HG03175 (cell line): Measurements from ENCODE around the gene DAAM1.

Experiments
- ATAC-seq: cut with Tn5 transposase; IDR thresholded peaks from one replicate; pipeline ENCODE4 v1.9.1; 2021; ENCODE audit warnings: mild to moderate bottlenecking, moderate library complexity; ENCODE audit not compliant: unreplicated experiment

DAAM1 gene

DNA sequence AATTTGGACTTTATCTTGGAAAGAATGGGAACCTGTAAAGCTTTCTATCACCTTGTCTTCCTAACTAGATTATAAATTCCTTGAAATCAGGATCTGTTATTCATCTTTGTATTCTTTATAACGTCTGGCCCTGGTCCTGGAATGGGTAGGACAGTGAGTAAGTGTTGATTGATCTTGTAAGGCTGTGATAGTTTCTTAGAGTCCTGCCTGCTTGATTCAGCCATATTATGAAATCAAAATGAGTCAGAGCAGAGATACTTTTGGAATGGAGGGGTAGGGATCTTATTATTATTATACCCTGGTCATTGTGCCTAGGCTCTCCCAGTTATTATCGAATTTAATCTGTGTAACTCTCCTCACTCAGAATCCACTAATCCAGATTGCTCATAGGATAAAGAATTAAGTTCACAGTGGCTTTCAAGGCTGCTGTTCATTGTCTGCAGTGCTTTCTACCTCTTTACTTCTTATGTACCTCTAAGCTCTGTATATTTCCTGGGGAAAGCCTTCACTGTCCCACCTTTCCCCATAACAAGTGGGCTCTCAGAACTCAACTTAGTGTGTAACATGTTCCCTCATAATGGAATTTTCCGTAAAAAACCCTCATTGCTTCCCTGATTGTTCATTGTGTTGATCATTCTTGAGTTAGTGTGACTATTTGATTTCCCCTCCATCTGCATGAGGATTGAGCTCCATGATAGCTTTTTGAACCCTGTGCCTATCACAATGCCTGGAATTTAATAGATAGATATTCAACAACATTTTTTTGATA lies 93.3 kb downstream of the DAAM1 start:
- no peak for ATAC-seq

DNA sequence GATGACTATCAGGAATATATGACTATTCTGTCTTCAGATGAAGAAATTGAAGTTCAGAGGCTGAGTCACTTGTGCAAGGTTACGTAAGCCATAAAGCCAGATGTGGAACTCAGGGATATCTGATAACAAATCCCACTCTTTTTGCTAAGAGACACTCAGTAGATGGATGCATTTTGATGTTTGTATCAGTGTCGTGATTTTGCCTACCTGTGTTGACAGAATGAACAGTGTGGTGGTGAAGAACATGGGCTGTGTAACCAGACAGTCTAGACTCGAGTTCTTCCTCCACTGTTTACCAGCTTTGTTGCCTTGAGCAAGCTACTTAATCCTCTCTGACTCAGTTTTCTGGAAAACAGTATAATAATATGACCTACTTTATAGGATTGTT lies 93.9 kb downstream of the DAAM1 start:
- ATAC-seq = no peak

DNA sequence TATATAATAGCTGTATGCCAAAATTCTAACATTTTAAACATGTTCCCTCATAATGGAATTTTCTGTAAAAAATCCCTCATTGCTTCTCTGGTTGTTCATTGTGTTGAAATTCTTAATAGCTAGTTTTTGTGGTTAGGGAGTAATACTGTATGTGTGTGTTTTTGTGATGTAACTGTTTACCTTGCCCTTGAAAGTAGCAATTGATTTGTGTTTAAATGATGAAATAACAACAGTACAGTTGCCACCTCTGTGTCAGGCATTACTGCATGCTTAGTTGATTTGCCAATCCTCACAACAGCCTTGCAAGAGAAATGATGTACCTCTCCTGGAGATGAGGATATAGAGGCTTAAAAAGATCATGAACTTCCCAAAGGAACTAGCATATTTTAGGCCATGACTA lies 94.9 kb downstream of the DAAM1 start:
- no peak for ATAC-seq

DNA sequence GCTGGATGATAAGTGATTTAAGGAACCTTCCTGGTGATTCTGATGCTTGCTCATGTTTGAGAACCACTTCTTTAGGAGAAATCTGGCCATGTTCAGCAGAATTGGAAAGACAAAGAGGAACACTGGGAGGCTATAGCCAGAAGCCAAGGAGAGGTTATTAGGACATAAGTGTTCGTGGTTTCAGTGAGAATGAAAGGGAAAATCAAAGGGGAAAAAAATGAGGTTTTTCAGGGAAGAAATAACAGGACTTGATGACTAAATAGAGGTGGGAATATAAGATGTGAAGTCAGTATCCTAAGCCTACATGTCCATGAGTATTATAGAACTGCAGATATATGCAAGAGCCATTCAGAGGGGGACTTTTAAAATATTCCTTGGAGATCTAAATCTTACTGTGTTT lies 95.6 kb downstream of the DAAM1 start:
- no peak for ATAC-seq

DNA sequence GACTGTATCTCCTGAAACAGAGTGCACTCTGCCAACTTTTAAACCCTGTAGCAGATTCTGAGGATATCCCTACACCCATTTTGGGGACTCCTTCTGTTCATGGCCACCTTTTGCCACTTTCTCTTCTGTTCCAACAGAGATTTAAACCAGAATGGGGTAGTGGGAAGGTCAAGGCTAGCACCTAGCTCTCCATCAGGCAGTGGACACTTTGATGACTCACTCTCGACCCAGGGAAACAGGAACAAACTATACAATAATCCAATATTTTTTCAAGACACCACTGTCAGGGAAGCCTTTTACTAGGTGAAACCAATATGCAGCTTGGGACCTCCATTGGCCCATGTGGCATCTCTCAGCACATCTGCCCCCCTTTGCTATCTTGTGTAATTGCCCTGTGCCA lies 103.6 kb downstream of the DAAM1 start:
- no peak for ATAC-seq

DNA sequence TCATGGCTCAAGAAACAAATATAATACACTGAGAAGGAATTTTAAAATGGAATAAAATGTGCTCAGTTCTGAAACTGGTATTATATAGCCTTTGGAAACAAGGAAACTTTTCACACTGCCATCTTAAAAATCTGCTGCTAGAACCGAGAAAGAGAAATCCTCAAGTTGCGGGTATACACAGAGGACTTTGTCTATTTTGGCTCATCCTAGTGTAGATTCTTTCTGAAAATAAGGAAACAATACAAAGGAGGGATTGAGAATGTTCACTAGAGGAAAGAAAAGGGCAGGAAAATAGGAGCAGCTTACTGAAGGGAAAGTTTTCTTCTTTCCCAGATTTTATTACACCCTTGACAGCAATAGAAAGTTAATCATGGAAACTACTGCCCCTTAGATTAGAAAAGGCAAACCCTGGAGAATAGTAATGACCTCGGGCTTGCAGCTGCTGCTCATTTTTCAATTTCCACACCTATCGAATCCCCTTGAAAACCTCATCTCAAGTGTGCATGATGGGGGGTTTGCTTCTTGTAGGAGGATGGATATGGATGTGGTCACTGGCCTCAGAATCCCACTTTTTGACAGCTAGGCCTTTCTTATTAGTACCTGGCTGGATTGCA lies 104.6 kb downstream of the DAAM1 start:
- ATAC-seq = no peak

DNA sequence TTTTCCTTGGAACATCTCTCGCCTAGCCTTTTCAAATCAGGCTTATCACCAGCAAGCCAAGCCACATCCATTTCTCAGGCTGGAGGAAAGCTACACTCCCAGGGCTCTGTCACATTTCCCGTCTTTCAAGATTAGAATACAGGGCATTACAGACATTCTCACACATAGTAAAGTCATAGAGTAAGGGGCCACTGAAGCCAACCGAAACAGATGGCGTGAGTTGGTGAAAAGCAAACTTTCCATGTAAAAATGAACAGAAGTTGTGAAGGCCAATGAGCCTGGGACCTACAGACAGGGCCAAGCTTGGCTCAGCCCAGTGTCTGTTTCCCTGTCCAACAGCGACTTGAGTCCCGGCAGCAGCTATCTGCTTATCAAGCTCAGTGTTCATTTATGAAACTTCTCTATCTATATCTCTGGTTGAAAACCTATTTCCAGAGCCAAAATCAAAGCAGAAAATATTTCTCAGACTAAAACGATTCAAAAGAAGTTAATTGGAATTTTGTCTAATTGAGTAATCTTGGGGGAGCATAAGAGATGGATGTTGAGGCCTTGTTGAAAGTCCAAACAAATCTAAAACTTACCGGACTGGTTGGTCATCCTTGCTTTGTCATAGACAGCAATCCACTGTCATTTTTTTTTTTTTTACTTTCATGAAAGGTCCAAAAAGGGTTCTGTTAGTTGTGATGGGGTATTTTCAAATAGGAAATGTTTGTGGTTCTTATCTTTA lies 105.6 kb downstream of the DAAM1 start:
- no peak for ATAC-seq

DNA sequence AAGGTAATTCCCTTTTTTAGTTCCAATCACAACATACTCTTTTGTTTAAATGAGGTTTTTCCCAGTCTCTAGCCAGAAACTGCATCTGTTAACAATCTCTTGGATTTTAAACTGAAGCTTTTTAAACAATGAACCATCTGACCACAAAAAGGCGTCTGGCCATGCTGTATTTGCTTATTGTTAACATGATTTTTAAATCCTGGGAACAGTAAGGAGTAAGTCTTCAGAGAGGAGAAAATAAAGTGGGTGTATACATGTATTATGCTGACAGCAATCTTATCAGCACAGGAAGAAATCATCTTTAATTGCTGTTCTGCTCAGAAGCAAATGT lies 106.2 kb downstream of the DAAM1 start:
- no peak for ATAC-seq

DNA sequence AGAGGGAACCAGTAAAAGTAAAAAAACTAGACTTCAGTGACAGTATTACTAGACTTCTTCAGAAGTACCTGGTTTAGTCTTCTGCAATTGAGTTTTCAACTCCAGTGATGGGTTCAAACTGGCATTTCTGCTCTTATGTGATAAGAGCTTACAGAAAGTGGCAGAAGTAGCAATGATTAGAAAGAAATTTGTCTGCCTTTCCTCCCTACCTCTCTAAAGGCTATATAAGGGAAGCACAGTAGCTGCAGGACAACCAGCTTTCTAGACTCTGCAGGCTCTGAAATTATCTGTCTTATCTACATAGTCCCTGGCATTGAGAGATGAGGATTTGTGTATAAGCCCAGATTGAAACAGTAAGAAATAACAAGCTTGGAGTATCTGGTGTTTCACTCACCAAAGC lies 107.5 kb downstream of the DAAM1 start:
- no peak for ATAC-seq

DNA sequence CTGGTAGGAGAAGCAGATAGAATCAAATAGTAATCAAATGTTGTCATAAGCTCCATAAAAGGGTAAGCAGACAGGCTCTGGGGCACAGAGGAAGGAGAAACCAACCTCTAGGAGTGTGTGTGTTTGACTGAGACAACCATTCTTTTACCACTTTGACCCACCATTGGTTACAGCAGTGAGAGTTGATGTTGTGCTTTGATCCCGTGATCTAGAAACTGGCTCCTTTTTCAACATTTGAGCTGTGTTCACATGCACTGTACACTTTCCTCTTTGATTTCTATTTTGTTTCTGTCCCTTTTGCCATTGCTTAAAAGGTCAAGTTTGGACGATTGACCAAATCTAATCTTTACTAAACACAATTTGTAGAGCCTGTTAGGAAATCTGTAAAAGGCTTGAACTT lies 108.0 kb downstream of the DAAM1 start:
- ATAC-seq = no peak

DNA sequence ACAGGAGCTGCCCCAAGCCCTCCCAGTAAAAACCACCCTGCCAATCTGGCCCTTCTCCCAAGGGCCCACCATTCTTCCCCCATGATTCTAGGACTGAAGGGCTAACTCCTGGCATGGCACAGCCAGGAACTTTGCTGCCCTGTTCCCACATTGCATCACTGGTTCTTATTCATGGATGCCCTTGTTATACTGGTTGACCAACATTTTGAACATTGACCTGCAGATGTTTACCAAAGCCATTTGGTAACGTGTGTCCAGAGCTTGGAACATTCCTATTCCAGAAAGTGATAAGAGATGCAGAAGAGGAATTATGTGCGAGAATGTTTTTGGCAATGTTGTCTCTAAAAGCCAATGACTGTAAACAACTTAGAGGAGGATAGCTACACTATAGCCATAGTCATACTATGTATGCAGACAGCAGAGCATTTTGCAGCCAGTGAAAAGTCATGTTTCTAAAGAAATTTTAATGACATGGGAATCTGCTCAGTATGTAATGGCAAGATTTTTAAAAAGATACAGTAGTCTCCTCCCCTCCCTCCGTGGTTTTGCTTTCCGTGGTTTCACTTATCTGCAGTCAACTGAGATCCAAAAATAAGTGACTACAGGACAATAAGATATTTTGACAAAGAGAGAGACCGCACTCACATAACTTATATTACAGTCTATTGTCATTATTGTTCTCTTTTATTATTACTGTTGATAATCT lies 108.8 kb downstream of the DAAM1 start:
- ATAC-seq = no peak

DNA sequence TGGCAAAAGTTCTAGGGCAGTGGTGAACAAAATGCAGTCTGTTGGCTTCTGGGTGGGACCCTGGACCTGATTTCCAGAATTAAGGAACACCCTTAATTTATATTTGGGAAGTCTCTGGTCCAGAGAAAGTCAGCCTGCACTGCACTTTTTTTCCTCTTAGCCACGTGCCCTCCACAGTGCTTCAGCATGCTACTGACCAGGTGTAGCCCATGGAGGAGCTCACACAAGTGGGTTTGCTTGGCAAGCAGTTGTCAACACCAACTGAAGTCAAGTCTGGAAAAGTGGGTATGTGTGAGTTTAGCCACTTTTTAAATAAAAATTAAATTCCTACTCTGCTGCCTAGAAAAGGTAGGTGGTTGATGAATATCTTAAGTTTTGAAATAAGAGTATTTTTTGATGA lies 111.3 kb downstream of the DAAM1 start:
- no peak for ATAC-seq

DNA sequence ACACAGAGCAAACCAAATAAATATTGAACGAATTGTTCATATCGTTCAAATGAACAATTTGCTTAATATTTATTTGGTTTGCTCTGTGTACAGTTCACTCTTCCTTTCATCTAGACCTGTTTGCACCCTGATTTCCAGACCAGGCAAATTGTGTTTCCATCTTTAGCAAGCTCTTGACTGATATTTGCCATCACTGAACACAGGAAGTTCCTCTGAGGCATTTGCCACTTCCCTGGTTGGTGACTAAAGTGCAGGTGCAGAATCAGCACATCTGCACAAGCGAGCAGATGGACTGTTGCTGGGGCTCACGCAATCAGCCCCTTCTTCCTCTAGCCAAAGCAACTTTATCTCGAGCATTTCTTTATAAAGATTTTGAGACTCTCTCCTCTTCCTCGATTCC lies 112.9 kb downstream of the DAAM1 start:
- ATAC-seq = peak; percentile 85

DNA sequence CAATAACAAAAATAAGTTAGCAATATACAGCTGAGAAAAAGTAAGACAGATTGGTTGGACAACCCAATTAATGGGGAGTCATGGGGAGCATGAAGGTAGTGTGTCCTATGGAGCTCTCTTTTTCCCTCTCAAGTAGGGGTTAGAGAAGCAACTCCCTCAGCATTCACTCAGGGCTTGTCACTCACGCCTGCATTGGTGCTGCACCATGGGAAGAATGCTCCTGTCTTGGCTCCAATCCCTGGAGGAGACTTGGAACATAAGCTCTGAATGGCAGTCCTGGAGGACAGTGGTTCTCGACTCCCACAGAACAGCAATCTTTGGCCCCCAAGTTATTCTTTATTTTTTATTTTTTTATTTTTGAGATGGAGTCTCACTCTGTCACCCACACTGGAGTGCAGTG lies 113.8 kb downstream of the DAAM1 start:
- ATAC-seq = no peak

DNA sequence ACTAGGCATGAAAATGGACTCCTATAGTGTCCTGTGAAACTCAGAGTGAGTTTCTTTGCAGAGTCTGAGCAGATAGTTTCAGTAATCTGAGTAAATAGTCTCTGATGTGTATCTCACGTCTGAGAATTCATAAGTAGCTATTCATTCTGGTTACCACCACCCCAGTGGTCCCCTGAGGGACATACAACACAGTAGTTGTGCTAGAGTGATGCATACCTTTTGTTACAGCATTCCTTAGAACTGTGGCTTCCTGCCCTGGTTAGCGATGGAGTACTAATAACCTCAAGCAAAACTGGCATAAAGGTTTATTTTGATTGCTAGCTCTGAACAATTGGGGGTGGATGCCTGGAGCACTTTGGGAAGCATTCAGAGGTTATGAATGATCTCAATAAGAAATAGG lies 114.7 kb downstream of the DAAM1 start:
- ATAC-seq = no peak

DNA sequence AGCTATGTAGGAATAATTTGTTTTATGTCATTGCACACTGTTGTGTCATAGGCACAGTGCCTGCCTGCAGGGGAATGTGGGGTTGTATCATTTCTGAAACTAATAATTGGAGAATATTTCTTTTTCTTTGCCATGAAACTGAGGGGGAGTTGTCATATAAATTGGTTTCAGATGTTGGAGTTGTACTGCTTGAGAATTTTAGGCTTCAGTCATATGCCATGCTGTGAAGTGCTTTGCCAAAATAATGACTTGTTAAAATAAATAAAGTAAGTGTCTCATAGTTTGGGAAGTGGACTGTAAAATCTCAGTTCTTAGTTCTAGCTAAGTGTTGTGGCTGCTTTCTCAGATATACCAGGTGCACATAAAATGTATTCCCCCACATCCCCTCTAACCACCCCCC lies 116.8 kb downstream of the DAAM1 start:
- no peak for ATAC-seq

DNA sequence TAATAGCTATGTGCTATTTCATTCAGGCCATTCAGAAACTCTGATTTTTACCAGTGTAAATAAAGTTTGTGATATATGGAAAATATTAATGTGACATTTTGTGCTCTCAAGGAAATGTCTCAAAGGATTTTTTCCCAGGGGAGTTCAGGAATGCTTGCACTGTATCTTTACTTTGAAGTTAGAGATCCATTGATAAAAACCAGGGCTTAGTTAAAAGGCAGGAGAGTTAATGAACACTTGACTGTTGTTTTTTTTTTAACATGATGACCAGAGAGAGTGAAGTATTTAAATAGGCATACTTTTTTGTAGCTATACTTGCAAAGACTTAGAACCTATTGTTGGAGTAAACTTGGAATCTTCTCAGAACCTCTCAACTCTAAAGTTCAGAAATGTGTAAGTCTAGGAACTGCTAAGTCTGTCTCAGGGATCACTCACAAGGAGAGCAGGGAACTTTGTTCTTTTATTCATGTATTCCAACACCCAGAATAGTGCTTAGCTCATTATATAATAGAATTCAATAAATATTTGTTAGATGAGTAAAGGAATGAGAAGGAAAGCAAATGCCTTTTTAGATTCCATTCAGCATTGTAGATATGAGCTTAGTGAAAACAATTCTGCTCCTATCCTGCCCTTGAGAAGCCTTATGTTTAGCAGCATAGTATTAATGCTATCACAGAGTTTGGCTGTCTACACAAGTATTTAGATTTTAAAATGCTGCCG lies 117.5 kb downstream of the DAAM1 start:
- no peak for ATAC-seq

DNA sequence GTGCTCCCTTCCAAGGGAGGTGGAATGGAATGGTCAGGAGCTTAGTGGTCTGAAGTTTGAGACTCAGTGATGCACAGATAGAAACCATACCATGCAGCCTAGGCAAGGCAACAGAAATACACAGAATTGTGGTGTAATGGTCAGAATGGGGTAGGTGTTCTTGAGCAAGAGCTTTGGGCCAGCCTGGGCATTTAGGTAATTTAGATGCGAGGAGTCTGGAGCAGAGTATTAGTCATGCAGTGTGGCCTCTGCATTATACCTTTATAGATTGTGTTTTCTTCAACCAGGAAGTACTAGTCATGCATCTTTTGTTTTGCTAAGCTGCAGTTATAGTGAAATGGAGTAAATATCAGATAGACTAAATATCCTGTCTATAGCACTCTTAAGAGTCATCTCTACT lies 118.3 kb downstream of the DAAM1 start:
- no peak for ATAC-seq

DNA sequence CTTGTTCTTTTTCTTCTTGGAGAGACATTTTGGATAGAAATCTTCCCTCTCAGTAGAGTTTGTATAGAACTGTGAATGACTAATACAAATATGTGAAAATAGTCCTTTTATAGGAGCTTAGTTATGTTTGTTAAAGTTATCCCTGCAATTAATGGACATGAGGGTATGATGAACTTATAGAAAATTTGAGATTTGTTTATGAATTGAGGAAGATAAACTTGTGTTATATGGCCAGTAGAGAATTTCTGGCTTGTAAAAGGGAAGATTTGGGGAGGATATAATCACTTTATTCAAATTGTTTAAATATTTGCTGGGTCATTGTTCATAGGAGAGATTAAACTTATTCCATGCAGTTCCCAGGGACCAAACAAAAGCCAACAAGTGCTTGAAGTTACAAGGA lies 119.6 kb downstream of the DAAM1 start:
- no peak for ATAC-seq

DNA sequence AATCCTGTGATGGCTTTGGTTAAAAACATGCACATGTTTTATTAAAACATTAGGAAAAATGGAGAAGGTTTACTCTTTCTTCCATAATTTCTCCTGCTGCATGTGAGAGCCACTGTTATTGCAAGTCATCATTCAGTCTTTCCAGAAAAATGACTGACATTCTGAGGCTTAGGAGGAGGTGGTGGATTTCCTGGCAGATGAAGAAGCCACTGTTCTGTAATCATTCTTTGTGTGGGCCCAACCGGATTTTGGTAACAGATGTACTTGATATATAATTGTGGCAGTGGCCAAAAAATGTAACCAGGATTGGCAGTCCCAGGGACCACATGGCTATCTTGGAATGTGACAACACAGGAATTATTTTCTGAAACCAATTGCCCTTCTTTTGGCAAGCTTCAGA lies 120.2 kb downstream of the DAAM1 start:
- ATAC-seq = no peak

DNA sequence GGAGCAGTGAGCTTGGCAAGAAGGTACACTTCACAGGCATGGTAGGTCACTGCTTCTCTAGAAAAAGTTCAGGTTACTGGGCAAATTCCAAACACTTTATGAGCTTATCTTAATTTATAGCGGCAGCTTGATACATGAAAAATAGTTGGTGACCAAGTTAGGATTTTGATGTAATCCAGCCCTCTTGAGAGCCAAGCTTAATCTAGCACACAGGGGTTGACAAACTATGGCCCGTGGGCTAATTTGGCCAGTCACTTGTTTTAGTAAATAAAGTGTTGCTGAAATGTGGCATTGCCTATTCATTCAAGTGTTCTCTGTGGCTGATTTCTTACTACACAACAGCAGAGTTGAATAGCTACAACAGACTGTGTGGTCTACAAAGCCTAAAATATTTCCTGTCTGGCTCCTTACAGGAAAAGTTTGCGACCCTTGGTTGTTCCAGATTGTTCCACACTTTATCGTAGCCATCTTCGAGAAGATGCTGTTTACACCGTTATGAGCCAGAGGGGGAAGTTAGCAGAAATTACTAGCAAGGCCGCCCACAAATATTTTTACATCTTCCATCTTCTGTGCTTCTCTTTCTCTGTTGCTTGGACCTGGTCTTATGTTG lies 120.9 kb downstream of the DAAM1 start:
- ATAC-seq = no peak
